ENCODE measurements around the gene FBXO34. TPM values are rescaled to one million over a fixed set of nuclear protein-coding genes. Genes with fewer than 3 reads are reported as not detected.
"Not testable (repeated sequence)": the region's sequence is repeated elsewhere in the genome, so short reads cannot be mapped to it uniquely, and the experiment has no call there.

The FBXO34 gene
- total RNA-seq, 1 donor from 2014 or later: 15.1 TPM

- DNase-seq (ENCODE audit: extremely low read depth, low read depth, low spot score): no peak
Observed at GRCh38 chr14:55309154-55309553, 37.9 kb downstream of the FBXO34 start.

GRCh38 chr14:55309761-55310365, 38.6 kb downstream of the FBXO34 start:
- no peak for DNase-seq (ENCODE audit: extremely low read depth, low read depth, low spot score)

GRCh38 chr14:55312379-55313030, 41.3 kb downstream of the FBXO34 start:
- not testable (repeated sequence) for DNase-seq (ENCODE audit: extremely low read depth, low read depth, low spot score)

GRCh38 chr14:55313480-55313879, 42.3 kb downstream of the FBXO34 start:
- DNase-seq (ENCODE audit: extremely low read depth, low read depth, low spot score): no peak

GRCh38 chr14:55314449-55314848, 43.2 kb downstream of the FBXO34 start:
- DNase-seq (ENCODE audit: extremely low read depth, low read depth, low spot score): no peak

GRCh38 chr14:55316564-55316963, 45.3 kb downstream of the FBXO34 start:
- no peak for DNase-seq (ENCODE audit: extremely low read depth, low read depth, low spot score)

GRCh38 chr14:55317542-55318306, 46.5 kb downstream of the FBXO34 start:
- no peak for DNase-seq (ENCODE audit: extremely low read depth, low read depth, low spot score)

- no peak for DNase-seq (ENCODE audit: extremely low read depth, low read depth, low spot score)
Observed at GRCh38 chr14:55318694-55319093, 47.5 kb downstream of the FBXO34 start.

GRCh38 chr14:55323910-55324309, 52.7 kb downstream of the FBXO34 start:
- DNase-seq (ENCODE audit: extremely low read depth, low read depth, low spot score): no peak

- DNase-seq (ENCODE audit: extremely low read depth, low read depth, low spot score): no peak
Observed at GRCh38 chr14:55324812-55325211, 53.6 kb downstream of the FBXO34 start.

GRCh38 chr14:55327179-55327578, 56.0 kb downstream of the FBXO34 start:
- DNase-seq (ENCODE audit: extremely low read depth, low read depth, low spot score): no peak

GRCh38 chr14:55328317-55328716, 57.1 kb downstream of the FBXO34 start:
- no peak for DNase-seq (ENCODE audit: extremely low read depth, low read depth, low spot score)

GRCh38 chr14:55329999-55330710, 58.9 kb downstream of the FBXO34 start:
- DNase-seq (ENCODE audit: extremely low read depth, low read depth, low spot score): no peak

- DNase-seq (ENCODE audit: extremely low read depth, low read depth, low spot score): no peak
Observed at GRCh38 chr14:55332654-55333570, 61.7 kb downstream of the FBXO34 start.

GRCh38 chr14:55333711-55334485, 62.7 kb downstream of the FBXO34 start:
- no peak for DNase-seq (ENCODE audit: extremely low read depth, low read depth, low spot score)

GRCh38 chr14:55336162-55336561, 64.9 kb downstream of the FBXO34 start:
- DNase-seq (ENCODE audit: extremely low read depth, low read depth, low spot score): no peak

- DNase-seq (ENCODE audit: extremely low read depth, low read depth, low spot score): no peak
Observed at GRCh38 chr14:55336691-55337090, 65.5 kb downstream of the FBXO34 start.

- no peak for DNase-seq (ENCODE audit: extremely low read depth, low read depth, low spot score)
Observed at GRCh38 chr14:55339770-55340169, 68.5 kb downstream of the FBXO34 start.

GRCh38 chr14:55340482-55340881, 69.3 kb downstream of the FBXO34 start:
- no peak for DNase-seq (ENCODE audit: extremely low read depth, low read depth, low spot score)
